Measurements from ENCODE around the gene COX14.
"Not testable (repeated sequence)": the region's sequence is repeated elsewhere in the genome, so short reads cannot be mapped to it uniquely, and the experiment has no call there.

The COX14 gene

GRCh38 chr12:50110762-50111351, 1.2 kb upstream of the COX14 start:
- no peak for DNase-seq

GRCh38 chr12:50111395-50111692, 692 bp upstream of the COX14 start:
- DNase-seq = no peak

GRCh38 chr12:50112456-50113218, 601 bp downstream of the COX14 start:
- no peak for DNase-seq

GRCh38 chr12:50117057-50117622, 5.1 kb downstream of the COX14 start:
- DNase-seq = no peak

- DNase-seq = no peak
Observed at GRCh38 chr12:50119387-50119786, 7.4 kb downstream of the COX14 start.

- no peak for DNase-seq
Observed at GRCh38 chr12:50120521-50120920, 8.5 kb downstream of the COX14 start.

GRCh38 chr12:50120953-50121352, 8.9 kb downstream of the COX14 start:
- no peak for DNase-seq

GRCh38 chr12:50121641-50122040, 9.6 kb downstream of the COX14 start:
- DNase-seq = no peak

- DNase-seq = no peak
Observed at GRCh38 chr12:50123203-50123602, 11.2 kb downstream of the COX14 start.

- DNase-seq = no peak
Observed at GRCh38 chr12:50127546-50127945, 15.5 kb downstream of the COX14 start.

- no peak for DNase-seq
Observed at GRCh38 chr12:50129290-50129689, 17.3 kb downstream of the COX14 start.

- no peak for DNase-seq
Observed at GRCh38 chr12:50132505-50133135, 20.6 kb downstream of the COX14 start.

GRCh38 chr12:50142993-50143392, 31.0 kb downstream of the COX14 start:
- DNase-seq = no peak

GRCh38 chr12:50145439-50145838, 33.4 kb downstream of the COX14 start:
- no peak for DNase-seq

GRCh38 chr12:50147281-50147680, 35.2 kb downstream of the COX14 start:
- no peak for DNase-seq

GRCh38 chr12:50148011-50148410, 36.0 kb downstream of the COX14 start:
- not testable (repeated sequence) for DNase-seq

- DNase-seq = no peak
Observed at GRCh38 chr12:50149311-50149710, 37.3 kb downstream of the COX14 start.

- DNase-seq = no peak
Observed at GRCh38 chr12:50151047-50151687, 39.1 kb downstream of the COX14 start.

GRCh38 chr12:50154947-50155346, 42.9 kb downstream of the COX14 start:
- DNase-seq = not testable (repeated sequence)

GRCh38 chr12:50156641-50157040, 44.6 kb downstream of the COX14 start:
- no peak for DNase-seq

GRCh38 chr12:50157259-50157658, 45.2 kb downstream of the COX14 start:
- DNase-seq = no peak

- DNase-seq = no peak
Observed at GRCh38 chr12:50160643-50161042, 48.6 kb downstream of the COX14 start.

GRCh38 chr12:50162230-50162629, 50.2 kb downstream of the COX14 start:
- DNase-seq = no peak

- no peak for DNase-seq
Observed at GRCh38 chr12:50164963-50165362, 52.9 kb downstream of the COX14 start.

All from T1000 (cell line).